ENCODE data around the gene SVOPL. TPM values are rescaled to one million over a fixed set of nuclear protein-coding genes. Genes with fewer than 3 reads are reported as not detected.

SVOPL gene
- total and polyA plus RNA-seq, 2 donors (not counting 1 experiment from before 2014, with no cell fraction given), result not detected

- no peaks in the 10 kb centered on the region for H3K4me1 ChIP-seq (ENCODE audit: control insufficient read depth in 2 of 2, insufficient read depth in 2 of 2, low read length in 2 of 2)
- no peaks in the 10 kb centered on the region for H3K9me3 Mint-ChIP-seq (ENCODE audit: insufficient read depth)
- ATAC-seq (ENCODE audit: low read depth), result no peak
- H3K9me3 ChIP-seq (ENCODE audit: control extremely low read depth in 1 of 3, control insufficient read depth in 2 of 3, insufficient read depth in 1 of 3, low read length in 2 of 3), result peaks cover 0 to 2% (median 0%) of the 10 kb centered on the region in 3 donors
- H3K79me2 ChIP-seq (ENCODE audit: control insufficient read depth, insufficient read depth, low read length), result no peaks in the 10 kb centered on the region
- DNase-seq, result no peak
- H3K4me1 Mint-ChIP-seq, result peaks cover 12% of the 10 kb centered on the region
- 87% methylated on average over 10 of the region's 11 CpGs for WGBS (ENCODE audit: insufficient coverage)
- POLR2A ChIA-PET, result no interaction called here
- intact Hi-C loops (cut with micrococcal nuclease), result no loop called here
- H3K4me3 ChIP-seq (ENCODE audit: control extremely low read depth in 1 of 5, extremely low read depth in 1 of 5, insufficient read depth in 1 of 5, low read depth in 2 of 5, low read length in 4 of 5), result no peak overlapping the region
- H3K27me3 Mint-ChIP-seq, result no peaks in the 10 kb centered on the region
- TF ChIP-seq CTCF (IDR thresholded peaks at IDR 0.05) (no peak), EZH2 (IDR thresholded peaks at IDR 0.05; ENCODE audit: borderline replicate concordance, insufficient read depth, low read depth, low read length, poor library complexity, severe bottlenecking) (no peak)
- no peak overlapping the region for H3K27ac Mint-ChIP-seq
- no peak overlapping the region for H3K9ac ChIP-seq (ENCODE audit: low read length)
- no peaks in the 10 kb centered on the region for H3K36me3 ChIP-seq (replicated peaks in 1 of 2; ENCODE audit: control extremely low read depth in 1 of 2, control insufficient read depth in 1 of 2, extremely low read depth in 1 of 2, insufficient read depth in 2 of 2, low read length in 1 of 2)
- H4K20me1 ChIP-seq (ENCODE audit: control insufficient read depth, insufficient read depth, low read length, poor library complexity, severe bottlenecking), result no peaks in the 10 kb centered on the region
- no peak overlapping the region for H2AFZ ChIP-seq (ENCODE audit: insufficient read depth, low read depth, low read length, poor library complexity, severe bottlenecking)
- H3K27me3 ChIP-seq (replicated peaks in 1 of 4; ENCODE audit: control extremely low read depth in 1 of 4, control insufficient read depth in 3 of 4, insufficient read depth in 4 of 4, low read length in 3 of 4), result no peaks in the 10 kb centered on the region
- CTCF ChIA-PET, result no interaction called here
- no peak overlapping the region for H3K27ac ChIP-seq (ENCODE audit: low read length in 2 of 2)
- H3K4me3 Mint-ChIP-seq, result no peak overlapping the region
- no peak overlapping the region for H3K4me2 ChIP-seq (replicated peaks; ENCODE audit: low read depth, low read length, poor library complexity, severe bottlenecking)
Observed at GRCh38 chr7:138607216-138608126, 93.7 kb downstream of the SVOPL start.

- ATAC-seq (ENCODE audit: low read depth), result no peak
Observed at GRCh38 chr7:138606236-138606635, 94.9 kb downstream of the SVOPL start.

More at GRCh38 chr7:138606236-138606635, 94.9 kb downstream of the SVOPL start:
- no peaks in the 10 kb centered on the region for H3K79me2 ChIP-seq (ENCODE audit: control insufficient read depth, insufficient read depth, low read length)
- H3K27ac ChIP-seq (ENCODE audit: low read length in 2 of 2), result no peak overlapping the region
- H3K9ac ChIP-seq (ENCODE audit: low read length), result no peak overlapping the region
- H3K36me3 ChIP-seq (replicated peaks in 1 of 2; ENCODE audit: control extremely low read depth in 1 of 2, control insufficient read depth in 1 of 2, extremely low read depth in 1 of 2, insufficient read depth in 2 of 2, low read length in 1 of 2), result no peaks in the 10 kb centered on the region
- H3K9me3 ChIP-seq (ENCODE audit: control extremely low read depth in 1 of 3, control insufficient read depth in 2 of 3, insufficient read depth in 1 of 3, low read length in 2 of 3), result peaks cover 0 to 2% (median 0%) of the 10 kb centered on the region in 3 donors
- peaks cover 3% of the 10 kb centered on the region for H3K27me3 Mint-ChIP-seq
- TF ChIP-seq EZH2 (IDR thresholded peaks at IDR 0.05; ENCODE audit: borderline replicate concordance, insufficient read depth, low read depth, low read length, poor library complexity, severe bottlenecking), result no peak
- no peak for TF ChIP-seq CTCF (IDR thresholded peaks at IDR 0.05)
- ChIA-PET POLR2A (no interaction called here), CTCF (no interaction called here)
- no peak overlapping the region for H2AFZ ChIP-seq (ENCODE audit: insufficient read depth, low read depth, low read length, poor library complexity, severe bottlenecking)
- no peaks in the 10 kb centered on the region for H4K20me1 ChIP-seq (ENCODE audit: control insufficient read depth, insufficient read depth, low read length, poor library complexity, severe bottlenecking)
- no peak overlapping the region for H3K27ac Mint-ChIP-seq
- peaks cover 12% of the 10 kb centered on the region for H3K4me1 Mint-ChIP-seq
- intact Hi-C loops (cut with micrococcal nuclease), result no loop called here
- no peak overlapping the region for H3K4me3 ChIP-seq (ENCODE audit: control extremely low read depth in 1 of 5, extremely low read depth in 1 of 5, insufficient read depth in 1 of 5, low read depth in 2 of 5, low read length in 4 of 5)
- 83% methylated on average over 1 of the region's 3 CpGs for WGBS (ENCODE audit: insufficient coverage)
- no peak for DNase-seq
- no peaks in the 10 kb centered on the region for H3K27me3 ChIP-seq (replicated peaks in 1 of 4; ENCODE audit: control extremely low read depth in 1 of 4, control insufficient read depth in 3 of 4, insufficient read depth in 4 of 4, low read length in 3 of 4)
- no peaks in the 10 kb centered on the region for H3K9me3 Mint-ChIP-seq (ENCODE audit: insufficient read depth)
- H3K4me1 ChIP-seq (ENCODE audit: control insufficient read depth in 2 of 2, insufficient read depth in 2 of 2, low read length in 2 of 2), result no peaks in the 10 kb centered on the region
- no peak overlapping the region for H3K4me2 ChIP-seq (replicated peaks; ENCODE audit: low read depth, low read length, poor library complexity, severe bottlenecking)
- no peak overlapping the region for H3K4me3 Mint-ChIP-seq
